SKM-1 treated with dmso at 0.1 percent for 144 hours (cell line): ENCODE results near the gene STX11.

Experiments used
- DNase-seq: peaks from one replicate; lab custom pipeline; 2025; ENCODE audit not compliant: unreplicated experiment; lab: John Stamatoyannopoulos, UW

STX11 gene

GRCh38 chr6:144214029-144214428 is 63.7 kb downstream of the STX11 start:
- DNase-seq, result no peak

GRCh38 chr6:144214622-144215401 is 64.5 kb downstream of the STX11 start:
- DNase-seq, result peak; percentile 13

GRCh38 chr6:144215402-144215931 is 65.2 kb downstream of the STX11 start:
- peak; percentile 77 for DNase-seq

- peak; percentile 91 for DNase-seq
Observed at GRCh38 chr6:144215932-144216667, 65.8 kb downstream of the STX11 start.

- DNase-seq, result no peak
Observed at GRCh38 chr6:144216668-144217218, 66.4 kb downstream of the STX11 start.

- DNase-seq, result no peak
Observed at GRCh38 chr6:144217264-144217663, 66.9 kb downstream of the STX11 start.

- DNase-seq, result no peak
Observed at GRCh38 chr6:144217797-144218196, 67.5 kb downstream of the STX11 start.

- peak; percentile 40 for DNase-seq
Observed at GRCh38 chr6:144219056-144219685, 68.9 kb downstream of the STX11 start.

- DNase-seq, result no peak
Observed at GRCh38 chr6:144220031-144220790, 69.9 kb downstream of the STX11 start.

- no peak for DNase-seq
Observed at GRCh38 chr6:144223686-144224085, 73.4 kb downstream of the STX11 start.

- no peak for DNase-seq
Observed at GRCh38 chr6:144231721-144232120, 81.4 kb downstream of the STX11 start.

- no peak for DNase-seq
Observed at GRCh38 chr6:144232176-144232831, 82.0 kb downstream of the STX11 start.

GRCh38 chr6:144232832-144233230 is 82.5 kb downstream of the STX11 start:
- no peak for DNase-seq

GRCh38 chr6:144234399-144234798 is 84.1 kb downstream of the STX11 start:
- DNase-seq, result no peak

- no peak for DNase-seq
Observed at GRCh38 chr6:144234935-144235334, 84.6 kb downstream of the STX11 start.
